ENCODE data around the gene PRSS33.

GRCh38 chr16:2778630-2778958 lies 8.8 kb downstream of the PRSS33 start:
- TF ChIP-seq POLR2A (IDR thresholded peaks at IDR 0.05) (no peak), CTCF (IDR thresholded peaks at IDR 0.05) (no peak), POLR2AphosphoS5 (IDR thresholded peaks at IDR 0.05) (no peak)
